Progenitor cell of endocrine pancreas (in vitro differentiated cells): ENCODE measurements around the gene C16orf96. TPM values are rescaled to one million over a fixed set of nuclear protein-coding genes. Genes with fewer than 3 reads are reported as not detected.

Experiments
- DNase-seq: peaks from one replicate; pipeline ENCODE4 v3.0.0; 2021; ENCODE audit warnings: low spot score; ENCODE audit not compliant: unreplicated experiment
- H3K27ac Mint-ChIP-seq: 2 replicates; pipeline ENCODE4 v1.8.0; 2021; ENCODE audit warnings: mild to moderate bottlenecking, moderate library complexity, mixed read lengths
- H3K27me3 Mint-ChIP-seq: 2 replicates; pipeline ENCODE4 v1.8.0; 2021; ENCODE audit warnings: mixed read lengths
- H3K36me3 Mint-ChIP-seq: 2 replicates; pipeline ENCODE4 v1.8.0; 2022; ENCODE audit warnings: mixed read lengths; ENCODE audit not compliant: insufficient read depth
- H3K4me1 Mint-ChIP-seq: 2 replicates; pipeline ENCODE4 v1.8.0; 2021; ENCODE audit warnings: low read depth, mixed read lengths
- H3K4me3 Mint-ChIP-seq: 2 replicates; pipeline ENCODE4 v1.8.0; 2021; ENCODE audit warnings: low read depth, mild to moderate bottlenecking, moderate library complexity, mixed read lengths
- H3K9me3 Mint-ChIP-seq: 2 replicates; pipeline ENCODE4 v1.8.0; 2021; ENCODE audit warnings: low read depth, mixed read lengths
- CTCF ChIP-seq: fragments of 200-600 bp; sonication (generic); IDR thresholded peaks from one replicate; pipeline ENCODE4 v1.5.0; 2021; ENCODE audit warnings: antibody characterized with exemption, mild to moderate bottlenecking; ENCODE audit not compliant: unreplicated experiment
- total RNA-seq: library from RNA; stranded (reverse); gene quantifications from 2 replicates; pipeline ENCODE4 v1.2.1, GENCODE V29; 2021

The C16orf96 gene
- total RNA-seq, 1 donor from 2014 or later, result 1.7 TPM

- Mint-ChIP-seq H3K9me3 (no peaks in the 10 kb centered on the region), H3K4me1 (peaks cover 21% of the 10 kb centered on the region), H3K36me3 (no peaks in the 10 kb centered on the region), H3K27ac (peak within 1 kb of the TSS; percentile 95), H3K4me3 (peak within 1 kb of the TSS; percentile 85), H3K27me3 (no peaks in the 10 kb centered on the region)
- DNase-seq, result peak; percentile 76
- no peak for TF ChIP-seq CTCF
Measured at GRCh38 chr16:4614571-4615383, 58.6 kb downstream of the C16orf96 start, which contains the start of gene UBALD1. Gene UBALD1 (minus strand): TSS chr16:4614888. CDS start chr16:4614797, 91 bp downstream.

- Mint-ChIP-seq H3K27me3 (no peaks in the 10 kb centered on the region), H3K4me1 (peaks cover 23% of the 10 kb centered on the region), H3K36me3 (no peaks in the 10 kb centered on the region), H3K27ac (peak overlapping the region; percentile 80), H3K9me3 (no peaks in the 10 kb centered on the region), H3K4me3 (peak overlapping the region; percentile 85)
- DNase-seq, result no peak
- no peak for TF ChIP-seq CTCF
Measured at GRCh38 chr16:4615384-4616046, 59.4 kb downstream of the C16orf96 start.

- TF ChIP-seq CTCF, result peak; percentile 58
- Mint-ChIP-seq H3K4me3 (peak overlapping the region; percentile 85), H3K27ac (peak overlapping the region; percentile 100), H3K4me1 (peaks cover 26% of the 10 kb centered on the region), H3K36me3 (no peaks in the 10 kb centered on the region), H3K9me3 (no peaks in the 10 kb centered on the region), H3K27me3 (no peaks in the 10 kb centered on the region)
- DNase-seq, result peak; percentile 95
Measured at GRCh38 chr16:4616047-4616811, 60.1 kb downstream of the C16orf96 start.

GRCh38 chr16:4617880-4618279, 61.7 kb downstream of the C16orf96 start:
- Mint-ChIP-seq H3K4me1 (peaks cover 27% of the 10 kb centered on the region), H3K36me3 (no peaks in the 10 kb centered on the region), H3K4me3 (peak overlapping the region; percentile 85), H3K27me3 (no peaks in the 10 kb centered on the region), H3K9me3 (no peaks in the 10 kb centered on the region), H3K27ac (peak overlapping the region; percentile 100)
- no peak for DNase-seq
- TF ChIP-seq CTCF, result no peak
